Gastroesophageal sphincter (tissue), 4 donors: ENCODE measurements around the gene LRIG3. TPM values are rescaled to one million over a fixed set of nuclear protein-coding genes. Genes with fewer than 3 reads are reported as not detected.

Source experiments
- ATAC-seq: fragments of 150-250 bp; one replicate; pipeline ENCODE4 v1.9.1; 2016; ENCODE audit warnings: mild to moderate bottlenecking, moderate library complexity
- H3K27ac ChIP-seq, 4 donors: fragments of 200-600 bp; sonication (generic) in 3 of 4; 1 replicate in 3 of 4; 2 replicates in 1 of 4; pipeline ENCODE4 v1.5.1; 2016 to 2019
- H3K27me3 ChIP-seq: fragments of 200-600 bp; sonication (generic); one replicate; pipeline ENCODE4 v1.5.1; 2019
- H3K36me3 ChIP-seq, 2 donors: fragments of 200-600 bp; sonication (generic); one replicate each; pipeline ENCODE4 v1.5.1; 2019; ENCODE audit warnings: control low read depth in 1 of 2
- H3K4me1 ChIP-seq, 3 donors: fragments of 200-600 bp; sonication (generic); 1 replicate in 2 of 3; 2 replicates in 1 of 3; pipeline ENCODE4 v1.5.1; 2016 to 2019; ENCODE audit warnings: control low read depth in 2 of 3
- H3K4me3 ChIP-seq, 2 donors: fragments of 200-600 bp; sonication (generic); one replicate each; pipeline ENCODE4 v1.5.1; 2019; ENCODE audit warnings: mild to moderate bottlenecking in 1 of 2, moderate library complexity in 1 of 2
- H3K9me3 ChIP-seq, 3 donors: fragments of 200-600 bp; sonication (generic); one replicate each; pipeline ENCODE4 v1.5.1; 2017 to 2019; ENCODE audit warnings: control low read depth in 2 of 3
- EP300 ChIP-seq: sonication (generic); formaldehyde crosslinking; IDR thresholded peaks from one replicate; pipeline ENCODE4 v1.6.1; 2017; ENCODE audit warnings: antibody characterized with exemption, mild to moderate bottlenecking
- POLR2A ChIP-seq, 2 donors: fragments of 450-650 bp; IDR thresholded peaks; one replicate each; pipeline ENCODE4 v1.6.1; 2017; ENCODE audit warnings: antibody characterized with exemption in 2 of 2, mild to moderate bottlenecking in 2 of 2, moderate library complexity in 1 of 2
- POLR2AphosphoS5 ChIP-seq: sonication (generic); formaldehyde crosslinking; IDR thresholded peaks from one replicate; pipeline ENCODE4 v1.6.1; 2017; ENCODE audit warnings: antibody characterized with exemption
- WGBS, 2 donors: methylation state at CpG; one replicate each; pipeline ENCODE4 v1.1.5; 2018; ENCODE audit warnings: low coverage in 1 of 2; 5-methylcytosine and 5-hydroxymethylcytosine counted together
- total RNA-seq, 4 donors: library from RNA; depleted of rRNA; stranded (reverse); fragments of >200 nt; gene quantifications; one replicate each; pipeline ENCODE4 v1.1.0, GENCODE V29; 2016
- TF ChIP-seq, protein P1 (sequence below), 4 experiments: fragments of 200-600 bp in 2 of 4; fragments of 450-650 bp in 2 of 4; sonication (generic) in 1 of 4; IDR thresholded peaks; one replicate each; pipeline ENCODE4 v1.5.1; 2017 to 2019; ENCODE audit warnings: antibody characterized with exemption in 4 of 4, mild to moderate bottlenecking in 2 of 4, moderate library complexity in 2 of 4

The LRIG3 gene
- total RNA-seq, 4 donors from 2014 or later: 52.7 to 170 (median 93.3) TPM

DNA sequence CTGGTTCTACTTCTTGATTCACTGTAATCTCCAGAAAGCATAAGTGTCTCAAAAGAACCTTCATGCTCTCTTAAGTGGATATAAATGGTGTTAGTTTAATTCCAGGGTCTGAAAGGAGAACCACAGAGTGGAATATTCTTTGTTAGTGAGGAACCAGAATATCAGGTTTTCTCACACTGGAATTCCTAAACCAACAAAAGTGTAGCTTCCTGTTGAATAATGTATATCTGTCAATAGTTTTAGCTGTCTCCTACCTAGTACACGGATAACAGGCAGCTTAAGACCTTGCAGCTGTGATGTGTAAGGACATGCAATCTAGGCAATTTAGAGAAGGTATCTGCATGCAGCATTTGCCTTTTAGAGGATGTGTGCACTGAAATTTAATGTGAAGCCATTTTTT, 24.0 kb downstream of the LRIG3 start:
- WGBS, 2 donors: 77 to 80% methylated on average over 1 of the region's 1 CpG
- H3K27ac ChIP-seq: no peak overlapping the region
- no peaks in the 10 kb centered on the region for H3K9me3 ChIP-seq
- H3K36me3 ChIP-seq: no peaks in the 10 kb centered on the region
- no peak for ATAC-seq
- H3K4me1 ChIP-seq: peaks cover 18 to 84% (median 21%) of the 10 kb centered on the region in 3 donors
- H3K27me3 ChIP-seq: no peaks in the 10 kb centered on the region
- no peak overlapping the region for H3K4me3 ChIP-seq
- TF ChIP-seq, protein P1, sequence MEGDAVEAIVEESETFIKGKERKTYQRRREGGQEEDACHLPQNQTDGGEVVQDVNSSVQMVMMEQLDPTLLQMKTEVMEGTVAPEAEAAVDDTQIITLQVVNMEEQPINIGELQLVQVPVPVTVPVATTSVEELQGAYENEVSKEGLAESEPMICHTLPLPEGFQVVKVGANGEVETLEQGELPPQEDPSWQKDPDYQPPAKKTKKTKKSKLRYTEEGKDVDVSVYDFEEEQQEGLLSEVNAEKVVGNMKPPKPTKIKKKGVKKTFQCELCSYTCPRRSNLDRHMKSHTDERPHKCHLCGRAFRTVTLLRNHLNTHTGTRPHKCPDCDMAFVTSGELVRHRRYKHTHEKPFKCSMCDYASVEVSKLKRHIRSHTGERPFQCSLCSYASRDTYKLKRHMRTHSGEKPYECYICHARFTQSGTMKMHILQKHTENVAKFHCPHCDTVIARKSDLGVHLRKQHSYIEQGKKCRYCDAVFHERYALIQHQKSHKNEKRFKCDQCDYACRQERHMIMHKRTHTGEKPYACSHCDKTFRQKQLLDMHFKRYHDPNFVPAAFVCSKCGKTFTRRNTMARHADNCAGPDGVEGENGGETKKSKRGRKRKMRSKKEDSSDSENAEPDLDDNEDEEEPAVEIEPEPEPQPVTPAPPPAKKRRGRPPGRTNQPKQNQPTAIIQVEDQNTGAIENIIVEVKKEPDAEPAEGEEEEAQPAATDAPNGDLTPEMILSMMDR (IDR thresholded peaks at IDR 0.05): no peak
- no peak for TF ChIP-seq EP300
- TF ChIP-seq POLR2AphosphoS5: no peak
- no peak for TF ChIP-seq POLR2A (IDR thresholded peaks at IDR 0.05)

DNA sequence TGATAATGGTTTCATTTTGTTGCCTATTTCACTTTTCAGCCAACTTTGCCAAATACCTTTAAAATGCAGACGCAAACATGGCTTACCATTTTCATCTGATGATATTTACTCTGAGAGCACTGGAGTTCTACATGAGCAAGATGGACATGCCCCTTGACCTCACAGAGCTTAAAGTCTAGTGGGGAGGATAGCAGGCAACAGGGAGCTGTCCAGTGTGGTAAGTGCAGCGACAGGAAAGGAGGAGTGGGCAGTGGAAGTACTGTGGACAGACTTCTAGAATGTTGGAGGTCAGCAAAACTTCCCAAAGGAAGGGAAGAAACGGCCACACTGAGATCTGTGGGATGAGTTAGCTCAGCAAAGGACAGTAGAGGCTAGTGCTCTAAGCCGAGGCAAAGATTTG, 25.3 kb downstream of the LRIG3 start:
- TF ChIP-seq EP300 (no peak), POLR2A (IDR thresholded peaks at IDR 0.05) (no peak), POLR2AphosphoS5 (no peak)
- TF ChIP-seq, protein P1 (IDR thresholded peaks at IDR 0.05): no peak
- Histone ChIP-seq H3K36me3 (no peaks in the 10 kb centered on the region), H3K27ac (peak overlapping the region in 3 of 4 donors; percentile 1 to 29 (median 21)), H3K4me1 (peaks cover 18 to 79% (median 21%) of the 10 kb centered on the region in 3 donors), H3K4me3 (no peak overlapping the region), H3K27me3 (no peaks in the 10 kb centered on the region), H3K9me3 (no peaks in the 10 kb centered on the region)
- WGBS, 2 donors: 73 to 100% methylated on average over 1 to 4 of the region's 4 CpGs
- ATAC-seq: peak; percentile 22

DNA sequence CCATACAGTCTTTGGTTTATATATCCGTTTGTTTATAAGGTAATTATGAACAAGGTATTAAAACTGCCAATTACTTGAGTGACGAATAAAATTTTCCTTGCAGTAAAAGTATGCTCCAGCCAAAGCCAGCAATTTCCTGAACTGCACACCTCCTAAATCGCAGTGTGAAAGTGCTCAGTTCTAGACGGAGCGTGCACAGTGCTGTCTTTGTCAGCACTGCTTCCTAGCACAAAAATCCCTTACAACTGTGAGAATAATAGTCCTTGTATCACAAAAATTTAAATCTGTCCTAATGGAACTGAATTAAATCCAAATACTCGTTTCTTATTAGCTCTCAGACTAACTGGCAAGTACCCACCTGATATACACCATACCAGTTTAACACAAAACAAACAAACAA, 26.3 kb downstream of the LRIG3 start:
- H3K4me3 ChIP-seq: no peak overlapping the region
- H3K36me3 ChIP-seq: peaks cover 0 to 9% of the 10 kb centered on the region in 2 donors
- TF ChIP-seq POLR2A (IDR thresholded peaks at IDR 0.05) (no peak), EP300 (no peak)
- H3K4me1 ChIP-seq: peaks cover 18 to 76% (median 21%) of the 10 kb centered on the region in 3 donors
- ATAC-seq: no peak
- 28 to 50% methylated on average over 5 to 6 of the region's 6 CpGs for whole genome bisulfite sequencing, 2 donors
- H3K9me3 ChIP-seq: no peaks in the 10 kb centered on the region
- peak overlapping the region in 3 of 4 donors; percentile 1 to 14 (median 12) for H3K27ac ChIP-seq
- H3K27me3 ChIP-seq: no peaks in the 10 kb centered on the region

DNA sequence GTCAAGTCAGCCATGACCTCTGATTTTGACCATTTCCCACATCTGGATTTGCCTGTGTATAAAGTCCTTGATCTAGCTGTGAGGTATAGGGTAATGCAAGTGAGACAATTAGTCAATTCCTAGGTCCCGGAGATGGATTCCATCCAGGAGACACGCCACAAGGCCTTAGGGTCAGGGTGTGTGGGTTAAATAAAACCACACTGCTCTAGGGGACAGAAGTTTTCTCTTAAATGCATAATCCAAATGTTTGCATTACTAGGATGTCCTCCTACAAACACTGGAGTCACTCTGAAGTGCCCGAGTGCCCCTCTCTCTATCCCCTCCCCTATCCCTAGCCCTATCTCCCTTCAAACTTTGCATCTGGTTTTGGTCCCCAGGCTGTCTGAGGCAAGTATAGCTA, 26.8 kb downstream of the LRIG3 start:
- no peak for ATAC-seq
- 67 to 80% methylated on average over 1 to 3 of the region's 3 CpGs for WGBS, 2 donors
- Histone ChIP-seq H3K9me3 (no peaks in the 10 kb centered on the region), H3K36me3 (peaks cover 0 to 15% of the 10 kb centered on the region in 2 donors), H3K27me3 (no peaks in the 10 kb centered on the region), H3K27ac (peak overlapping the region in 3 of 4 donors; percentile 1 to 14 (median 12)), H3K4me1 (peaks cover 21 to 75% (median 21%) of the 10 kb centered on the region in 3 donors), H3K4me3 (no peak overlapping the region)
- TF ChIP-seq, protein P1 (IDR thresholded peaks at IDR 0.05): no peak
- no peak for TF ChIP-seq POLR2A (IDR thresholded peaks at IDR 0.05)
- no peak for TF ChIP-seq EP300
- TF ChIP-seq POLR2AphosphoS5: no peak

DNA sequence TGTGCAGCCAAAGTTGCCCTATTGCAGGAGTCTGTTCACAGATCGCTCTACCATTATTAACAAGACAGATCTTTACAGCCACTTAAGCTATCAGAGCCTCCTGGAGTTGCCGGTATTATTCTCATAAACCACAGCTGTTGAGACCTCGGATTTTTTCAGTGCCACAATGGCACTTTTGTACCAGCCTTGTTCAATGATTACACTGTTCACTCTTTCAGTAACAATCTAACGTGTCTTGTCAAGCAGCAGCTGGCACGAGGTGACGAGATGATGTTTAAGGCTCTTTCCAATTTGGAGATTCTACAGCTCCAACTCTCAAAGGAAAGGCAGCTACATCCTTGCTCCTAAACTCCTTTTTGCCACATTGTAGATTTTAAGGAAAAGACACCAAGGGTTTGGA, 30.7 kb downstream of the LRIG3 start:
- Histone ChIP-seq H3K4me3 (no peak overlapping the region), H3K27me3 (no peaks in the 10 kb centered on the region), H3K36me3 (peaks cover 4 to 53% of the 10 kb centered on the region in 2 donors), H3K9me3 (no peaks in the 10 kb centered on the region), H3K4me1 (peaks cover 18 to 64% (median 20%) of the 10 kb centered on the region in 3 donors), H3K27ac (peak overlapping the region in 2 of 4 donors; percentile 46 to 48)
- no peak for ATAC-seq
- TF ChIP-seq POLR2A (IDR thresholded peaks at IDR 0.05): no peak
- TF ChIP-seq, protein P1 (IDR thresholded peaks at IDR 0.05): no peak
- TF ChIP-seq POLR2AphosphoS5: no peak
- no peak for TF ChIP-seq EP300
- WGBS, 2 donors: 65 to 68% methylated on average over 5 to 6 of the region's 6 CpGs
